Measurements from ENCODE around the gene OTUB2.

Gene OTUB2

GRCh38 chr14:94022532-94023411 is 3.4 kb upstream of the OTUB2 start:
- TF ChIP-seq, protein P1, sequence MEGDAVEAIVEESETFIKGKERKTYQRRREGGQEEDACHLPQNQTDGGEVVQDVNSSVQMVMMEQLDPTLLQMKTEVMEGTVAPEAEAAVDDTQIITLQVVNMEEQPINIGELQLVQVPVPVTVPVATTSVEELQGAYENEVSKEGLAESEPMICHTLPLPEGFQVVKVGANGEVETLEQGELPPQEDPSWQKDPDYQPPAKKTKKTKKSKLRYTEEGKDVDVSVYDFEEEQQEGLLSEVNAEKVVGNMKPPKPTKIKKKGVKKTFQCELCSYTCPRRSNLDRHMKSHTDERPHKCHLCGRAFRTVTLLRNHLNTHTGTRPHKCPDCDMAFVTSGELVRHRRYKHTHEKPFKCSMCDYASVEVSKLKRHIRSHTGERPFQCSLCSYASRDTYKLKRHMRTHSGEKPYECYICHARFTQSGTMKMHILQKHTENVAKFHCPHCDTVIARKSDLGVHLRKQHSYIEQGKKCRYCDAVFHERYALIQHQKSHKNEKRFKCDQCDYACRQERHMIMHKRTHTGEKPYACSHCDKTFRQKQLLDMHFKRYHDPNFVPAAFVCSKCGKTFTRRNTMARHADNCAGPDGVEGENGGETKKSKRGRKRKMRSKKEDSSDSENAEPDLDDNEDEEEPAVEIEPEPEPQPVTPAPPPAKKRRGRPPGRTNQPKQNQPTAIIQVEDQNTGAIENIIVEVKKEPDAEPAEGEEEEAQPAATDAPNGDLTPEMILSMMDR (conservative IDR thresholded peaks at IDR 0.05): no peak
- H3K27ac ChIP-seq: no peak overlapping the region

- TF ChIP-seq, protein P1 (conservative IDR thresholded peaks at IDR 0.05): no peak
- H3K27ac ChIP-seq: no peak overlapping the region
Measured at GRCh38 chr14:94024549-94024948, 1.6 kb upstream of the OTUB2 start.

DNA sequence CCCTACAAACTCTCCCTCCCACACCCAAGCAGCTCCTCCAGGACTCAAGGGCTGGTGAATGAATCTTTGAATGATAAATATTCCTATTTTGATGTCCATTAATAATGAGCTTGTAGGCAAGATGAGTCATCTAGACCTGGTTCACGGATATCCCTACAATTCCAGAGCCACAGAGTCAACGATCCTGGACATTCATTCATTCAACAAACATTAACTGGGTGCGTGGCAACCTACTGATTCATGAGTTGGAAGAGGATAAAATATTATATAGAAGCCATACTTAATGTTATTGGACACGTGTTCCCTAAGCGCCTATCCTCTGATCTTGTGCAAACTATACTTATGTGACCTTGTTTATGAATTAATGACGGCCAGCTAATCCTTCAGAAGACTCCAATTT is 420 bp upstream of the OTUB2 start:
- peak overlapping the region; percentile 60; the same call in 1 of the 2 replicates for H3K27ac ChIP-seq
- TF ChIP-seq, protein P1 (conservative IDR thresholded peaks at IDR 0.05): no peak

DNA sequence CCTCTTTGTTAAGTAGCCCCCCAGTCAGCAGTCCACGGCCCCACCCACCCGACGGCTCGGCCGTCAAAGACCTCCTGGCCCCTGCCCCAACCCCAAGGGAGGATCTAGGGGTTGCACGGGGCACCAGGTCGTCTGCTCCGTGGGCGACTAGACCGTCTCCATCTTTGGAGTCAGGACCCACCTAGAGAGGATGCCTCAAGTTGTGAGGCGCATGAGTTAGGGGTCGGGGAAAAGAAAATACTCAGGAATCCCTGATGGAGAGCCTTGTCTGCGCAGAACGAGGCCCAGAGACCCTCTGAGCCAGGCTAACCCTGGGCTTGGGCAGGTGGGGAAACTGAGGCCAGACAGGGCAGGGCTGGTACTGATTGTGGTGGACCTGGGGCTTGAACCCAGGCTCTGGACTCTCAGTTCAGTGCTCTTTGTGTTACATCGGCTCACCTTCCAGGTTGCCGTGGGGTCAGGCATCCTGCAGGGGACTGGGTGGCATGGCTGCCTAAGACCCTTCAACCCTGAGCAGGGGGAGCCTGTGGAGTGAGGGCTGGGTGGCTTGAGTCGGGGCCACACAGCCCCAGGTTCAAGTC is 839 bp downstream of the OTUB2 start:
- peak overlapping the region; percentile 60; the same call in 1 of the 2 replicates for H3K27ac ChIP-seq
- TF ChIP-seq, protein P1 (conservative IDR thresholded peaks at IDR 0.05): no peak

DNA sequence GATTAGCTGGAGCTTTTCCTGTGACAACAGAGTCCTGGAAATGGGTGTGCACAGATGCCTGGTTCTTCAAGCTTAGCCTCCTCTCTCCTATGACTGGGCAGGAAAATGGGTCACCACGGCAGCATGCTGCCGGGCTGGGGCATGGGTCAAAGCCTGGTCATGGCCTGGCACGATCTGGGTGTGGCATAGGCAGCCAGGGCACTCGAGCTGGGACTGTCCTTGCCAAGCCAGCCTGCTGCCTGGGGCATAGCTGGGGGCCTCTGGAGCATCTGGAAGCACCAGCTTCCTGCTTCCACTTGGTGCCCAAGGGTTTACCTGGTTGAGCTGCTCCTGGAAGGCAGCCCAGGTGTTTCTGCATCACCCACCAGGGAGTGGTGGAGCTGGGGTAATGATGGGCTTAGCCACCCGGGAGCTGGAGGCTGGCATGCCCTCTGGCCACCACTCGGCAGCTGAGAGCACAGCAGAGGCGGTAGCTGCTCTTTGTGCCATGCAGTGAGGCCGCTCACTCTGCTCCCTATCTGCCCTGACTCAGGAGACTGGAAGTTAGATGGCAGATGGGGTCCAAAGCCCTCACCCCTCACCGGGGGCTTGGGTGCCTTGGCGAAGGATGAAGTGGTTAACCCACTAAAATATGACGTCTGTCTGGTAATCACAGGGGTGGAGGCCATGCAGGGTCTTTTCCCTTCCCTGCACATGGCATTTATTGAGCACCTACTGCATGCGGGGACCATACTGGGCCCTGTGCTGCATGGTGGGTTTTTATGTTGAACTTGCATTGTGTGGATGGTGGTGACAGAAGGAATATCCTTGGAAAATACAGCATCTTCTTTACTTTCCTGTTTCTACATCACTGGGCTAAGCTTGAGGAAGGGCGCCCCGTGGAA is 1.7 kb downstream of the OTUB2 start:
- TF ChIP-seq, protein P1 (conservative IDR thresholded peaks at IDR 0.05): no peak
- no peak overlapping the region for H3K27ac ChIP-seq

GRCh38 chr14:94028450-94028826 is 2.3 kb downstream of the OTUB2 start:
- TF ChIP-seq, protein P1 (conservative IDR thresholded peaks at IDR 0.05): no peak
- no peak overlapping the region for H3K27ac ChIP-seq

DNA sequence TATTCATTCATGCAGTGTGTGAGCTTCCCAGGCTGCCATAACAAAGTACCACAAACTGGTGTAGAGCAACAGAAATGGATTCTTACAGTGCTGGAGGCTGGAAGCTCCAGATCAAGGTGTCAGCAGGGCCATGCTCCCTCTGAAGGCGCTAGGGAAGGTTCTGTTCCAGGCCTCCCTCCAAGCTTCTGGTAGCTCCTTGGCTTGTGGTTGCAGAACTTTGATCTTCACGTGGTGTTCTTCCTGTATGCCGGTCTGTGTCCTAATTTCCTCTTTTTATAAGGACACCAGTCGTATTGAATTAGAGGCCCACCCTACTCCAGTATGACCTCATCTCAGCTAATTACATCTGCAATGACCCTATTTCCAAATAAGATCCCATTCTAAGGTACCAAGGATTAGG is 3.1 kb downstream of the OTUB2 start:
- TF ChIP-seq, protein P1 (conservative IDR thresholded peaks at IDR 0.05): no peak
- H3K27ac ChIP-seq: no peak overlapping the region
